Cardiac fibroblast (primary cell): ENCODE data around the gene ERAP2.

ENCODE experiments used
- DNase-seq, 2 donors: peaks; one replicate each; pipeline versions ENCODE4 v3.0.0 to v3.0.0-alpha.2; 2010; ENCODE audit warnings: low read depth in 2 of 2
- H3K4me3 ChIP-seq, 2 donors: replicated peaks in 1 of 2; 1 replicate in 1 of 2; 2 replicates in 1 of 2; pipeline ENCODE4 v1.5.1; 2011; ENCODE audit warnings: low read depth in 2 of 2, low read length in 2 of 2, mild to moderate bottlenecking in 2 of 2, moderate library complexity in 1 of 2
- CTCF ChIP-seq: IDR thresholded peaks from one replicate; pipeline ENCODE4 v1.5.1; 2011; ENCODE audit warnings: low read depth, mild to moderate bottlenecking, low read length, inconsistent platforms

Gene ERAP2

GRCh38 chr5:96870094-96871026, 5.9 kb upstream of the ERAP2 start:
- DNase-seq, result no peak
- no peak for TF ChIP-seq CTCF
- no peak overlapping the region for H3K4me3 ChIP-seq

- H3K4me3 ChIP-seq, result no peak overlapping the region
- TF ChIP-seq CTCF, result no peak
- DNase-seq, result no peak
These were observed 5.3 kb upstream of the ERAP2 start for GRCh38 chr5:96871027-96871399.

GRCh38 chr5:96871686-96872085, 4.6 kb upstream of the ERAP2 start:
- TF ChIP-seq CTCF, result no peak
- no peak overlapping the region for H3K4me3 ChIP-seq
- no peak for DNase-seq

GRCh38 chr5:96873449-96873848, 2.9 kb upstream of the ERAP2 start:
- DNase-seq, result no peak
- no peak for TF ChIP-seq CTCF
- H3K4me3 ChIP-seq, result no peak overlapping the region

- no peak overlapping the region for H3K4me3 ChIP-seq
These were observed 1.7 kb upstream of the ERAP2 start for GRCh38 chr5:96874631-96875030.

GRCh38 chr5:96875791-96876291, 459 bp upstream of the ERAP2 start:
- no peak for DNase-seq
- H3K4me3 ChIP-seq, result peak overlapping the region; percentile 37 to 59
- TF ChIP-seq CTCF, result no peak

More at GRCh38 chr5:96874631-96875030, 1.7 kb upstream of the ERAP2 start:
- TF ChIP-seq CTCF, result no peak
- no peak for DNase-seq

- DNase-seq, result peak in 1 of 2 donors; percentile 31
- H3K4me3 ChIP-seq, result peak overlapping the region; percentile 37 to 59
These were observed 723 bp downstream of the ERAP2 start for GRCh38 chr5:96876977-96877469.
